HG03571 (cell line): ENCODE data around the gene TUBA1A.
"Not testable (repeated sequence)": the region's sequence is repeated elsewhere in the genome, so short reads cannot be mapped to it uniquely, and the experiment has no call there.

Source experiments
- ATAC-seq: cut with Tn5 transposase; IDR thresholded peaks from one replicate; pipeline ENCODE4 v1.9.1; 2021; ENCODE audit not compliant: unreplicated experiment

TUBA1A gene

GRCh38 chr12:49160399-49160798 is 28.5 kb downstream of the TUBA1A start:
- ATAC-seq: no peak

- ATAC-seq: no peak
Measured at GRCh38 chr12:49154221-49154620, 34.7 kb downstream of the TUBA1A start.

DNA sequence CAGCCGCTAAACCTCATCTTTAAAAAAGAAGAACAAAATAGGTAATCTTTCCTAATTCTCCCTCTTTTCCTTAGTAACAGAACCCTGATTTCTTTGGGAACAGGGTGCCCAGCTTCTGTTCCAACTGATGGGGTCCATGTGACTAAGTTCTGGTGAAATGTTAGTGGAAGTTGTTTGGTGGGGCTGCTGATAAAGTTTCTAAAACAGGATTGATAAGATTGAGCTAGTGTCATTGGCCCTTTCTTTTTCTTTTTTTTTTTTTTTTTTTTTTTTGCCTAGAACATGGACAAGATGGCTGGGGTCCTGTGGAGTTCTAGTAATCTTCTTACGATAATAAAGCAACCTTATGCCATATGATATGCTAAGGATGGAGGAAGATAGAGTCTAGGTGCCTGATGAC is 41.5 kb downstream of the TUBA1A start:
- no peak for ATAC-seq

GRCh38 chr12:49146406-49146805 is 42.5 kb downstream of the TUBA1A start:
- ATAC-seq: no peak

- no peak for ATAC-seq
Measured at GRCh38 chr12:49144384-49144783, 44.5 kb downstream of the TUBA1A start.

DNA sequence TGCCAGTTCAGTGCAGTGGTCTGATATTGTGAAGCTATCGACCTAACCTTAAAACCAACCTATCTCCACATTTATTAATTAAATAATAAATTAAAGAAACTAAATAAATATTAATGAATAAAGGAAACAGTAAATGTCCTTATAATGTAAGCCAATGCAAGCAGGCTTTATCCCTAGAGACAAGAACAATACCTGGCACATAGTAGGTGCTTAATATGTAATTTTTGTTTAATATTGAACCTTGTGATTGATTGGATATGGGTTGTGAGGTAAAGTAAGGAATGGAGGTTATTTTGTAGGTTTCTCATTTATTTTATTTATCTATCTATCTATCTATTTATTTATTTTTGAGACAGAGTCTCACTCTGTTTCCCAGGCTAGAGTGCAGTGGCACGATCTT is 49.9 kb downstream of the TUBA1A start:
- ATAC-seq: no peak

GRCh38 chr12:49138587-49138986 is 50.3 kb downstream of the TUBA1A start:
- ATAC-seq: no peak

DNA sequence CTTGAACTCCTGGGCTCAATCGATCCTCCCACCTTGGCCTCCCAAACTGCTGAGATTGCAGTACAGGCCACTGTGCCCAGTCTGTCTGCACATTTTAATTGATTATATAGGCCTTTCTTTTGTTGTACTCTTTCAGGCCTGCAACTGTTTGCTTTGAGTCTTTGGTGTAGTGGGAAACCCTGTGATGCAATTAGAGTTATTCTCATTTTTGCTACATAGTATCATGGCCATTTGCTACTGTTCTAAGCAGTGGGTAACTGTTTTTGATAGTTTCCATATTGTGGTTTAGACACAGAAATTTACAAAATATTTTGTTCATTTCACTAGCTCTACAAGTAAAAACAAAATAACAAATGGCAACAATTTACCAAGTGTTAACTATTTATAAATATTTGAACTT is 51.4 kb downstream of the TUBA1A start:
- no peak for ATAC-seq

GRCh38 chr12:49136997-49137396 is 51.9 kb downstream of the TUBA1A start:
- not testable (repeated sequence) for ATAC-seq
